Measurements from ENCODE around the gene DTD1.
A peak's percentile ranks its signal among the peaks of the same experiment; 100 is the strongest.

DTD1 gene

DNA sequence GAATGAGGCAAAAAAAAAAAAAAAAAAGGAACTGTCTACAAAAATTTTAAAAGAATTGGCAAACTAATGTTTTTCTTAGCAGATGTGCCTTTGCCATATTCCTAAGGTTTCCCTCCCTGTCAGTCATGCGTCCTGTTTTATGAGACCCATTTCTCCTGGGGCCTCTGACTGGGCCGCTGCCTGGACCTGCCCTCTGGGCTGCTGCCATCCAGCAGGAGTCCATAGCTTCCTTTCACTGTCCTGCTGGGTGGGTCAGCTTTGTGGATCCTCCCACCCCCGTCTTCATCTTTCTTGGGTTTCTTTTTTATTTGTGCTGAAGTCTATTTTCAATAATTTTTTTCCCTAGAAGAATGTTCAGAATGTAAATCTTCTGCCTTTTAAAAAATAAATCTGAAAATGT, 114.9 kb downstream of the DTD1 start:
- DNase-seq (ENCODE audit: low read depth): no peak

DNA sequence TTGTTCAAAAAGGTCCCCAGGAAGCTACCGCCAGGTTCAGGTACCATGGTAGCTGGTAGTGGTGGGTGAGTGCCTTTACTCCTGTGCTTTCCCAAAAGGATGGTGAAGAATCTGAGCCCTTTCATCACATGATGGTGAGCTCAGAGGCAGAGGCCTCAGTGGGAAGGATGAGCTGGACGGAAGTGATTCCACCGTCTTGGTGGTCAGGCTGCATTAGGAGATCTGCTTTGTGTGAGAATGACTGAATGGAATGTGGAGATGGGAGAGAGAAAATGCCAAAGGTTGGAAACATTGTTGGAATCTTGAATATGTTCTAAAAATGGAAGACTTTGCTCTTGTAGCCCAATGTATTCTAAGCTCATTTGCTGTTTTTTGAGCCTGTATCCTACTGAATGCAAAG, 117.6 kb downstream of the DTD1 start:
- DNase-seq (ENCODE audit: low read depth): peak; percentile 97

DNA sequence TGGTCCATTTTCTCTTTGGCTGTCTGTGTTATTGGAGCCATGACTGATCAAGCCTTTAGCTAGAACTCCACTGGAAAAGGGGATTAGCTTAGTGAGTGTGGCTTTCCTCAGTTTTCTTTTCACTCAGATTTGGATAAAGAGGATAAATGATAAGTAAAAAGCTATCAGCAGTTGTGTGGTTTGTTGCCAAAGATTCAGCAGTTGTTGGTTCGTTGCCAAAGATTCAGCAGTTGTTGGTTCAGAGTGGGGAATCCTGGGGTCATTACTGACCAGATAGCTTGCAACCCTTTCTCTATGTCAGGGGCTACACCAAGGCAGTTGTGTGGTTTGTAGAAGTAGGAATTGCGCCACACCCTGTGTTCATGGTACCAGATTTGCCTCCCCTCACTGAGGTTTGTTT, 118.1 kb downstream of the DTD1 start:
- peak; percentile 84 for DNase-seq (ENCODE audit: low read depth)

DNA sequence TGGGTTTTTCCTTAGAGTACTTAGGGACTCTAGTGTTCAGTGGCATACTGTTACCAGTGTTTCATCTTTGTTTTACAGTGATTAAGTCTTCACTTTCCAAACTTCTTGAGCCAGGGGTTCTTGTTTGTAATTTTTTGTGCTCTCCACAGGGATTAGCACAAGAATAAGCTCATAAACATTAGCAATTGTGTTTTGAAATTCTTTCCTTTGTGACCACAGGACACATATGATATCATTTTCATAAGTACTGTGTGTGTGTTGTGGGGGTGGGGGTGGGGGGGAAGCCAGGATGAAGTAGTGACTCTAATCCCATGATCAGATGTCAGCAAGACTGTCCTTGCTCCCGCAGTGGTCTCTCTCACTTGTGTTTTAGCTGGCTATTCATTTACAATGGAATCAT, 124.3 kb downstream of the DTD1 start:
- peak; percentile 62 for DNase-seq (ENCODE audit: low read depth)

DNA sequence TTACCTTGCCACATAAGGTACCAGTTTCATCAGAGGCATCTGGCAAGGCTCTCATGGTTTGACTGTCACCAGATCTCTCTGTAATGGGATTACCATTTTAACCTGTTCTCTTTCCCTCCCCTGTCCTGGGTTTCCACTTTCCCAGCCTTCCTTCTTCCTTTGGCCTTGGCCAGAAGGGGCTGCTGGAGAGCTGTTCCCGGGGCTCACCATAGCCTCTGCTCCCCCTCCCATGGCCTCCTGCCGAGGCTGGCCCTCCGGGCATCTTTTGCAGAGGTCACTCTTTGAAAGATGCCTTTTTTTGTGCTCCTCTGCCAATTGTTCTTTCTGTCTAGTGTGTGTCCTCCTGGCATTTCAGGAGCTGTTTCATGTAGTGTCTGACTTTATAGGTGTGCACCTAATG, 125.0 kb downstream of the DTD1 start:
- DNase-seq (ENCODE audit: low read depth): no peak

DNA sequence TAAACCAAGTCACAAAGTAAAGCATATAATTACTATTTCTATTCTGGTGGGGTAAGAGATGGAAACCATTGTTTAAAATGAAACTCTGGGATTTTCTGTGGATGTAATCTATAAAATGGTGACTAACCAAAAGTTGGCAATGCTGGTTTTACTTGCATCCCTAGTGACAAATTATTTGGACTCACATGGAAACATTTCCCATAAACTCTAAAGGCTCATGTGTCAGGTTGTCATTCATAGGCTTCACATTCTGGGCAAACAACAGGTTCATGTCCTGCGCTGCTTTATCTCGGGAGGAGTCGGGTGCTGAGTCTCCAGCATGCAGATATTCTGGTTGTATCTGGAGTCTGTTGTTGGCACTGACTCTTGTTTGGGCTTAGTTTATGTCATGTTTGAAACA, 127.7 kb downstream of the DTD1 start:
- no peak for DNase-seq (ENCODE audit: low read depth)

DNA sequence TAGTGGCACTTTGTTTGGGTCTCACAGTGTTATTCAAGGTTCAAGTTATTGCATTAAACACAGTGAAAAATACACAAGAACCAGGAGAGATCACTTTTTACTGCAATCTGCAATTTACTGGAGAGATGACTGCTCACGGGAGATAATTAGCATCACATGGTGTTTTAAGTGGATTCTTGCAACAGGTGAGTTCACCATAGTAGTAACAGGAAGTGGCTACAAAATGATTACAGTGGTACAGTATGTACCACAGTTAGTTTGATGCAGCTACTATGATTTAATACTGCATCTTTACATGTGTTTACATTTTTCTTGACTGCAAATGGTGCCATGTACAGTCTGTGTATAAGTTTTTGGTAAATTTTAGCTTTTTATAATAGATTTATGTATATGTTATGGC, 129.2 kb downstream of the DTD1 start:
- DNase-seq (ENCODE audit: low read depth): peak; percentile 58

DNA sequence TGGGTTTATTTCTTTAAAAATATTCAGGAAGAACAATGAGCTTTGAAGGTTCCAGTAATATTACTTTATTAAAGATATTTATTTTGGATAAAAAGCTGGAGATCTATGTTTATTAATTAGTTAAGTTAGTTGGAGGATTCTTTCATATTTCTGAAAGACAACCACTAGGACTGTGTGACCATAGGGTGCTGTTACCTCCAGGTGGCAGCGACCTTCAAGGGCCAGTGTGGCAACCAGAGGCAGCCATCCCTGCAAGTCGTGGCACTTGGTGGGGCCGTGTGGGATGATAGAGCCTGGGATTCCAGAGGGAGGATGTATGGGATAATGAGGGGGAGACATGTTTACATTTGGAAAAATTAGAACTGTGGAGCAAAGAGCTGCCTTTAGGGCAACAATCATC, 130.3 kb downstream of the DTD1 start:
- DNase-seq (ENCODE audit: low read depth): no peak

DNA sequence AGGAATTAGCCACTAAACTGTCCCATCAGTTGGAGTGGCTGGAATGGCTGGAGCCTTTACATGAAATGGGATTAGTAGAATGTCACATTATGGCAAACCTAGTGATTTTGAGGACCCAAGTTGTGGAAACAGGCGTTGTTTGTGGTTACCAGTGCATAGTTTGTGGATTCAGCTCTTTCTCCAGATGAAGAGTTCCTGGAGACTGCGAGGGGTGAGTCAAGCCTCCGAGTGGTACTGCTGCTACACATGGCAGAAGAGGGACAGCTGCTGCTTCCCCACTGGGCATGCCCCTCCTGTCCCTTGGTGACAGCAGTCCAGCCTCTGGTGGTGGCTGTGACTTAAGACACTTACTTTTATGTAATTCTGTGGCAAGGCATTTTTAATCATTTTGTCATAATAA, 131.6 kb downstream of the DTD1 start:
- peak; percentile 75 for DNase-seq (ENCODE audit: low read depth)

DNA sequence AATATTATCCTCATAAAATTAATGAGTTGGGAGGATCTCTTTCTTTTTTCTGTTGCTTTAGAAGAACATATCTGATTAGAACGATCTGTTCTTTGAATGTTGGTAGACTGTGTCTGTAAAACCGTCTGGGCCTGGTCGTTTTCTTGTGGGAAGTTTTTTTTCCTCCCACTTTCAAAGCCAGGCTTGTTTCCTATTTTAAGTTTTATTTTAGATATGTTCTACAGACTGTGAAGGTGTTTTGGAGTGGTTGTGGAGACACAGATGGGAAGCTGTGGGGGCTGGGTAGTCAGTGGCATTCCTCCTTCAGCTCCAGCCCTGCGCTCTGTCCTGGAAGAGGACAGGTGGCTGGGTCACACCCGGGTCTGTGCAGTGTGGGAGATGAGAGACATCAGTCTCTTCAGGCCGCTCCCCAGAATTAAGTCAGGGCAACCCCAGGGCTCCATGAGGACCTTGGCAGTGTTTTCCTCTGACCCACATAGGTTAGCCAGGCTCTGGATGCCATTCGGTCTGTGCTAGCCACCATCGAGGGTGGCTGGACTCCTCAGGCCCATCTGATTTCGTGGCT, 133.8 kb downstream of the DTD1 start:
- DNase-seq (ENCODE audit: low read depth): no peak

DNA sequence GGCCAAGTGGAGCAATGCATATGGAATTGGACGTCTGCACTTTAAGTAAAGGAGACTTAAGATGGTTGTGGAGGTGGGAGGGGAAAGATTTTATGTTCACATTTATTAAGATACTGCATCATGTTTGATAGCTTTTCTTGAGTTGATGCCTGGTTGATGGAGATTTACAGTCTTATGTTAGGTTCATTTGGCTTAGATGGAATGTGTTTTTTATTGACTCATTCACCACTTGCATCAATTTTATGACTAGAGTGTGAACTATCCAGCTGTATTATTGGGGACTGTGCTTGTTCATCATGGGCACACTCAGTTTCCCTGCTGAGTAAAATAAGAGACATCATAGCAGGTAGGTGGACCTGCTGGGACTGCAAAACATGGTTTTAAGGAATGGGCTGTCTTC, 134.5 kb downstream of the DTD1 start:
- DNase-seq (ENCODE audit: low read depth): peak; percentile 67

DNA sequence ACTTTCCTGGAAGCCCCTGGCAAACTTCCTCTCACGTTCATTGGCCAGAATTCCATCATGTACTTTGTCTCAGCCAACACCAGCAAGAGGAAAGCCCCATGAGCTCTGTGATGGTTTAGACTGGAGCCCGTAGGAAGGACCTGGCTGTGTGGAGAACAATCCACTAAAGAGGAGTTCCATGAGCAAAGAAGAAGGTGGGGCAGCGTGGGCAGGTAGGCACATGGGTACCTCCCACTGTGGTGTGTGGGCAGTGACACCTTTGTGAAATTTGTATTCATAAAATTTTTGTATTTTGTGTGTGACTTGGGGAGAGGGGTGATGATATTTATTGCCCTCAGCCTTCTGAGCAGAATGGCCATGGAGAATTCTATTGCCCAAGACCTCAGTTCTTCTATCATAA, 136.2 kb downstream of the DTD1 start:
- no peak for DNase-seq (ENCODE audit: low read depth)

DNA sequence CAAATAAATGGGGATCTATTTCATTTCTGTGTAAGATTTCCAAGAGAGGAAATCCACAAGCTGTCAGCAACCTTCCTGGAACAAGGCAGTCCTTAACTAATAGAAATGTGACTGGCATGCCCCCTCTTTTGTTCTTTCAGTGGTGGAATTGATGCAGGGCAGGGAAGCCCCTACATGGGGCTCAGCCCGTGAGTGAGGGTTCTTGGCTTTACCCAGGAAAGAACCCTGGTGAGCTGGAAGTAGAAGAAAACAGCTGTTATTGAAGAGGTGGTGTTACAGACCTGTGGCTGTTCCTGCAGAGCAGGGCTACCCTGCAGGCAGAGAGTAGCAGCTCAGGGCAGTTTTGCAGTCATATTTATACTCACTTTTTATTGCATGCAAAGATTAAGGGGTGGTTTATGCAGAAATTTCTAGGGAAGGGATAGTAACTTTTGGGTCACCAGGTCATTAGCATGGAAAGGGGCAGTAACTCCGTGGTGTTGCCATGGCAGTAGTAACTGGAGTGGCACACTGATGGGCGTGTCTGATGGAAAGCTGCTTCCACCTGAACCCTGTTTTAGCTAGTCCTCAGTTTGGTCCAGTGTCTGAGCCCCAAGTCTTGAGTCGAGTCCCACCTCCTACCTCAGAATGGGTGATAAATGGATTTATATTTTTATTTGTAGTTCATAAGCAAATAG, 137.1 kb downstream of the DTD1 start:
- DNase-seq (ENCODE audit: low read depth): no peak

DNA sequence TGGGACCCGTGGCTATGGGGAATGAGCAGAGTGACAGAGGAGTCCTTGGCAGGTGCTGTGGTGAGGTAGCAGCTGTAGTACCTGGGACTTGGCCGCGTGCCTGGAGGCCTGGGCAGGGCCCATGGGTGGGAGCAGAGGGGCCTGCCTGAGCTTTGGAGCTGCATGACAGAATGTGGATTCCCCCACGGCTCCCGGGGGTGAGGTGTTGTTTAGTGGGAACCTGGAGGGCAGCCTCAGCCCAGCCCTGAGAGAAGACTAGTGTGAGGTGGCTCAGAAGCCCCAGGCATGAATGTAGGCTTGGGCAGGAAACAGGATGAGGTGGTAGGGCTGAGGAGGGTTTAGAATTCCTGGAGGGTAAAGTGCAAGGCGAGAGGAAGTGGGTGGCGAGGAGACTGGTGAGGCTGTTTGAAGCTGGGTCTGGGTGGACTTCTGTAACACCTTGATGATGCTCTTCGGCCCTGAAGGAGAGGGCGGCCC, 139.2 kb downstream of the DTD1 start:
- DNase-seq (ENCODE audit: low read depth): no peak

DNA sequence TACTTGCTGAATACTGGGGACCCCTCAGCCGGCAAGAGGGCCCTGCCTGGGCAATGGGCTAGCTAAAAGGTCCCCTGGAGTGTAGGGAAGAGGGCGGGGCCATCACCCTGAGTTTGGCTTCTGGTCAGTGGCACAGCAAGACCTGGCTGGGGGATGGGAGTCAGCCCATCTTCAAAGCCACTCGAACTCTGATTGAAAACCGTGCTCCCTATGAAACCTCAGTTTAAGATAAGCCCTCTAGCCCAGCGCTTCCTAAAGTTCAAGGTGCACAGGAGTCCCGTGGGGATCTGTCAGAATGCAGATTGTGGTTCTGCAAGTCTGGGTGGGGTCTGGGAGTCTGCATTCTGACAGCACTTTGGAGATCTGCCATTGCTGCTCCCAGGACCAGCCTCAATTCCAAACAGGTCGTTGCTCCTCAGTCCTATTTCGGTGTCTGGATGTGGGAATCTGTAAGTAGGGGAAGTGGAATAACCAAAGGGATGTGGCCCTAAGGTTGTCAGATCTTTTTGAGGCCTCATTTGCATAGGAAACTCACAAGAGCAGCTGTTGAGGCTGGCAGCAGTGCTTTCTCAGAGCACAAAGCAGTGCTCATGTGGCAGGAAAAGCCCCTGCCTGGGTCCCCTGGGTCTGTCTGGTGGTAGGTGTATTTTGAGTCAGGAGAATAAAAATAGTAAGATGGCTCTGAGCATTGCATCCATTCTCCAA, 140.5 kb downstream of the DTD1 start:
- DNase-seq (ENCODE audit: low read depth): no peak

DNA sequence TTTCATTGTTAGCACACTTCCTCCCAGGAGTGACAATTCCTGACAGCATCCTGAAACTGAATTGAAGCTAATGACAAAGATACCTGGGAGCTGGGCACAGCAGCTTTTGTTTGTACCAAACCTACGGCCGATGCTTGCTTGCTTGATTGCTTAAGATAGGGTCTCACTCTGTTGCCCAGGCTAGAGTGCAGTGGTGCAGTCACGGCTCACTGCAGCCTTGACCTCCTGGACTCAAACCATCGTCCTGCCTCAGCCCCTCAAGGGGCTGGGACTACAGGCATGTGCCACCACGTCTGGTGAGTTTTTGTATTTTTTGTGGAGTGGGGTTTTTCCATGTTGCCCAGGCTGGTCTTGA, 141.0 kb downstream of the DTD1 start:
- no peak for DNase-seq (ENCODE audit: low read depth)

DNA sequence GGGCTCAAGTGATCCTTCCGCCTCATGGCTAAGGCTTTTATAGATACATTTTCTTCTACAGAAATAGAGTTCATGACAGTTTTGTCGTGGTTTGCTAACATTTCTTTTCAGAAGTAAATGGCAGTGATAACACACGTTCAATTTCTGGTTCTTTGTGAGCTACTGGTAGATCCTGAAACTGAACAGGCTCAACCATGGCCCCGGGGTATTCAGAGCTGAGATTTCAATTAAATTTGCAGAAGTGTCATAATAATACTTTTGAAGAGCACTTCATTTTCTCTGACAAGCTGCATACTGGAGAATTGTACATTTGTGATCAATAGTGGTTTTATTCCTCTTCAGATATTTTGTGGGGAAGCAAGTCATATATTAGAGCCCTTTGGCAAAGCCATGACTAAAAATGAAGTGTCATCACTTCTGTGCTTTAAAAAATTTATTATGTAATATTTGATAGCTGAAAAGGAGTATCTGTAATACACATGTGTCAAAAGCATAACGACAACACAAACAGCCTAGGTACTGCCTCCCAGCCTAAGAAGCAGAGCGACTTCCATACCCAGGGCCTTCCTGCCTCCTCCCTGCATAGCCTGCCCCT, 141.5 kb downstream of the DTD1 start:
- no peak for DNase-seq (ENCODE audit: low read depth)

DNA sequence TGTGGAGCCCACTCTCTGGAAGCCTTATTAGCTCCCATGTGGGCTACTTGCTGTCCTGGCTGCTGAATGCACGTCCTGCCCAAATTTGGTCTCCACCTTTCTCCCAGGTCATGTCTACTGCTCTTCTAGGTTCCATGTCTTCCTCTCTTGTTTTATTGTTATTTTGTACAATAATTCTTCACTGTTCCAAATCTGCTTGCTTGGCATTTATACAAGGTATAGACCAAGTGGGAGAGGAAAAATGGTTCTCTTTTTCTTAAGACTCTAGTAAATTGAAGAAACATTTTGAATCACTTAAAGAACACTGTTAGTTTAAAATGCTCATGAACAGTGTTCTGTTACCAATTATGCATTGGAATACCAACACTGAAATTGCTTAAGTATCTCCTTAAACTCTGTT, 144.1 kb downstream of the DTD1 start:
- no peak for DNase-seq (ENCODE audit: low read depth)

DNA sequence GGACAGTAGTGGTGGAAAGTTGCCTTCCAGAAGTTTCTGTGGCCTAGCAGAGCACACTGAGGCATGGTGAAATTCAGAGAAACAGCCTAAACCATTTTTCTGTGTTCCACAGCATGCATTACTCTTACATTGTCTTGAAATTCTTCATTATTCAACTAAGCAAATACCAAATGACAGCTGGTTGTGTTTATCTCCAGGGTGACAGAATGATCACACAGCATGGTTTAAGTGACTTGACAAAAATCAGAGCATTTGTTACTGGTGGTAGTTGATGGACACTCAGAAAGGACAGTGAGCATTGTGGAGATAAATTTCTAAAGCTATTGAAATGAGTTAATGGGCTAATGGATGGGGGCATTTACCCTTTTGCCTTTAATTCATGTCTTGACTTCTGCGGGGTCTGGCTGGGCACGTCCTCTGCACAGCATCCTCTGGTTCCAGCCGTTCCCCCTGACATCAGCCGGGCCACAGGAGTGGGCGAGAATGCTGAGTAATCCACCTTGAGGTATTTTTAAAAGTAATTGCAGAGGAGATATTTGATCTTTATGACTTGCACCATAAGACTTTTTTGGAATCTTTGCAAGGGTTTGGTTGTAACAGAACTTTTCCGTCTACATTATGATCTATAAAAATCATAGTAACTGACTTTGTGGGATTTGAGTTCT, 146.8 kb downstream of the DTD1 start:
- no peak for DNase-seq (ENCODE audit: low read depth)

DNA sequence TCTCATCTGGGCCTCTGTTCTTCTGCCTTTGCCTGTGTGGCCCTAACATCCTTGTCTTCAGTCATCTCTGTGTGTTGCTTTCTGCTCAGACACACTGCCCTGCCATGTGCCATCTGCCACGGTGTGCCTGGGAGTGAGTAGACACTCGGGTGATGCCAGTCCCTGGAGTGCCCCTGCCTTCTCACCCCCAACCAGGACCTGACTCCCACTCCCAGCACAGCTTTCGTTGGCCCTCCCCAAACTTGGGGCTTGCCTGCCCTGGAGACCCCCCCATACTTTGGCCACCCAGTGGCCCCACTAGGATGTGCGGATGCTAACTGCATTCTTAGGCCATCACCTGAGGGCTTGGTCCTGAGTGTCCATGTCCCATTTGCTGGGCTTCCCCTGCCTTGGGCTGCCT, 149.3 kb downstream of the DTD1 start:
- DNase-seq (ENCODE audit: low read depth): no peak

DNA sequence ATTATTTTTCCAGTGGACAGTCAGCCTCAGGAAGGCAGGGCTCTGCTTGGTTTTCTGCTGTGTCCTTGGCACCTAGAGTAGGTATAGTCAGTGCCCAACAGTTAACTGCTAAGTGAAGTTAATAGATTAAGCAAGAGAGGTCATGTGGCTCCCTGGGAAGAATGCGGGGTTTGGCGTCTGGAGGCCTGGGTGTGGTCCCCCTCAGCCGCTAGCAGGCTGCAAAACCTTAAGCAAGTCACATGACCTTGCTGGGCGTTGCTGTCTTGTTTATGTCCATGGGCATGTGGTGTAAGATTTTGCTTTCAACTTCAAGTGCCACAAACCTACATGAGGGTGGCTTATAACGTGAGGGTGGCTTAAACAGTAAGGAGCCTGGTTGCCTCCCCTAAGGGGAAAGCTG, 150.2 kb downstream of the DTD1 start:
- DNase-seq (ENCODE audit: low read depth): peak; percentile 52

DNA sequence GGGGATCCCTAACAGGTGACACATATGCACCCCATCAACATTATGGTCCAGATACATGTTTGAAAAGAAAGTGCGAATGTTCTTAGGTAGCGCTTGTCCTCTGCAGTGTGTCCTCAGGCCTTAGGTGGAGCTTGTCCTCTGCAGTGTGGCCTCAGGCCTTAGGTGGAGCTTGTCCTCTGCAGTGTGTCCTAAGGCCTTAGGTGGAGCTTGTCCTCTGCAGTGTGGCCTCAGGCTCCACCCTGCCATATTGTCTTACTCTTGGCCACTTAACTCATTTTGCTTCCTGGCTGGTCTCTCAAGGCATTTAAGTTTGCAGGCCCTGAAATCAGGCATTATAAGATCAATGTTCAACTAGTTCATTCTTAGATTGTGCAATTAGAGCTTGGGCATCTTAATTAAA, 151.0 kb downstream of the DTD1 start:
- DNase-seq (ENCODE audit: low read depth): no peak

DNA sequence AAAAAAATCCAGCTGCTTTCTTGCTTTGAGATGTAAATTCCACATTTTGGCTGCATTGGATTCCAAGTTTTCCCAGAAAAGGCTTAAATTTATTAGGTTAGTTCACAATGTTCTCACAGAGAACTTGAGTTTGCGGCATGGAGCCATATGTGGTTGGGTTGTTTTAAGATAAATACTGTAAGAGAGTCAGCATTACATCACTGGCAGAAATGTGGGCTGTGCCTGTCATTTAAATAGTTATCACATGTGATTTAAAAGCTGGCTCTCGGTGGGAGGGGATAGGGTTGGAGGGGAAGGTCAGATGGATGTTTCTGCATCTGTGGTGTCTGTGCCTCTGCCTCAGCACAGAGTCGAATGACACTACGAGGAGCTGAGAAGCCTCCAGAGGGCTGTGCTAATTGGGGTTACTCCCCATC, 151.9 kb downstream of the DTD1 start:
- DNase-seq (ENCODE audit: low read depth): peak; percentile 99

Data from amniotic epithelial cell (primary cell).